HepG2 (cell line): Measurements from ENCODE around the gene ENO2. TPM values are rescaled to one million over a fixed set of nuclear protein-coding genes. Genes with fewer than 3 reads are reported as not detected.
A peak's percentile ranks its signal among the peaks of the same experiment; 100 is the strongest.

Experiments used
- BRCA1 ChIP-seq: sonication (generic); formaldehyde crosslinking; IDR thresholded peaks from 2 replicates; pipeline ENCODE4 v1.4.0; 2020; ENCODE audit warnings: missing genetic modification reagents
- CREM ChIP-seq, 2 experiments: sonication (generic) in 1 of 2; formaldehyde crosslinking in 1 of 2; IDR thresholded peaks; 2 replicates each; pipeline versions ENCODE4 v1.4.0 to v1.6.1; 2016 to 2020; ENCODE audit warnings: antibody characterized with exemption in 1 of 2, mild to moderate bottlenecking in 1 of 2, missing genetic modification reagents in 1 of 2
- DPF2 ChIP-seq: sonication (generic); formaldehyde crosslinking; IDR thresholded peaks from 2 replicates; pipeline ENCODE4 v1.4.0; 2020; ENCODE audit warnings: mild to moderate bottlenecking, low read depth, missing genetic modification reagents, borderline replicate concordance
- GPN1 ChIP-seq: sonication (generic); formaldehyde crosslinking; IDR thresholded peaks from 2 replicates; pipeline ENCODE4 v1.5.1; 2020; ENCODE audit warnings: missing genetic modification reagents, borderline replicate concordance
- HBP1 ChIP-seq: IDR thresholded peaks from 2 replicates; pipeline ENCODE4 v1.6.1; 2016; ENCODE audit warnings: low read depth, control low read depth
- MXD4 ChIP-seq: IDR thresholded peaks from 2 replicates; pipeline ENCODE4 v1.6.1; 2016; ENCODE audit warnings: mild to moderate bottlenecking, missing biosample characterization, missing genetic modification reagents
- NR1H2 ChIP-seq: sonication (generic); formaldehyde crosslinking; IDR thresholded peaks from 2 replicates; pipeline ENCODE4 v1.8.1; 2022; ENCODE audit warnings: low read depth, missing genetic modification reagents, borderline replicate concordance
- RERE ChIP-seq: IDR thresholded peaks from 2 replicates; pipeline ENCODE4 v1.6.1; 2016; ENCODE audit warnings: low read depth, missing genetic modification reagents, missing compliant biosample characterization
- TRAFD1 ChIP-seq: sonication (generic); formaldehyde crosslinking; IDR thresholded peaks from 2 replicates; pipeline ENCODE4 v1.5.1; 2020; ENCODE audit warnings: missing genetic modification reagents, mild to moderate bottlenecking, borderline replicate concordance
- ZBTB4 ChIP-seq: sonication (generic); formaldehyde crosslinking; IDR thresholded peaks from 2 replicates; pipeline ENCODE4 v1.4.0; 2020; ENCODE audit warnings: missing genetic modification reagents, mild to moderate bottlenecking, borderline replicate concordance
- ZMYM3 ChIP-seq: sonication (generic); formaldehyde crosslinking; IDR thresholded peaks from 2 replicates; pipeline ENCODE4 v1.5.1; 2020; ENCODE audit warnings: mild to moderate bottlenecking, missing genetic modification reagents
- ZNF34 ChIP-seq: sonication (generic); formaldehyde crosslinking; IDR thresholded peaks from 2 replicates; pipeline ENCODE4 v1.4.0; 2020; ENCODE audit warnings: mild to moderate bottlenecking, missing genetic modification reagents, borderline replicate concordance
- ZNF431 ChIP-seq: sonication (generic); formaldehyde crosslinking; IDR thresholded peaks from 2 replicates; pipeline ENCODE4 v1.9.0; 2022; ENCODE audit warnings: missing genetic modification reagents, low read depth, mild to moderate bottlenecking, borderline replicate concordance
- ZNF501 ChIP-seq: sonication (generic); formaldehyde crosslinking; IDR thresholded peaks from 2 replicates; pipeline ENCODE4 v1.5.1; 2020; ENCODE audit warnings: mild to moderate bottlenecking, moderate library complexity, missing genetic modification reagents
- ZNF713 ChIP-seq: sonication (generic); formaldehyde crosslinking; IDR thresholded peaks from 2 replicates; pipeline ENCODE4 v1.4.0; 2020; ENCODE audit warnings: mild to moderate bottlenecking, missing genetic modification reagents
- polyA plus RNA-seq, 8 experiments: library from polyadenylated mRNA; depleted of rRNA in 3 of 8; stranded (reverse) in 7 of 8; unstranded in 1 of 8; fragments of >200 nt; fragmentation: Illumina TruSeq in 4 of 8; extraction: Trizol in 4 of 8; gene quantifications; 2 replicates each; pipeline versions ENCODE4 v1.2.1 to v1.2.3, GENCODE V29; 2011 to 2016; ENCODE audit warnings: low read depth in 4 of 8, missing spikeins in 1 of 8, mixed read lengths in 1 of 8; ENCODE audit not compliant: insufficient read depth in 1 of 8
- total RNA-seq, 5 experiments: library from RNA; depleted of rRNA; stranded (reverse); fragments of >200 nt; fragmentation: Illumina TruSeq; extraction: Trizol; gene quantifications; 2 replicates each; pipeline ENCODE4 v1.2.3, GENCODE V29; 2016; ENCODE audit warnings: low read depth in 1 of 5

ENO2 gene
- total and polyA plus RNA-seq, 2 of the 13 experiments (the other 11 are each of a cell fraction or from before 2014, with no cell fraction given), result 19.3 to 136 TPM

- TF ChIP-seq ZMYM3 (CRISPR knock-in tag) (peak; percentile 51; the same call in 1 of the 2 replicates), ZNF713 (CRISPR knock-in tag) (no peak), ZBTB4 (CRISPR knock-in tag) (peak; percentile 92), TRAFD1 (CRISPR knock-in tag) (no peak; the same call in 1 of the 2 replicates), ZNF34 (CRISPR knock-in tag) (no peak), CREM (IDR thresholded peaks at IDR 0.05) (peak; percentile 94), CREM (CRISPR knock-in tag; IDR thresholded peaks at IDR 0.05) (no peak), RERE (CRISPR knock-in tag) (peak; percentile 35; the same call in 1 of the 2 replicates), GPN1 (CRISPR knock-in tag) (no peak), NR1H2 (peak; percentile 82), BRCA1 (CRISPR knock-in tag) (no peak), ZNF431 (CRISPR knock-in tag) (no peak), ZNF501 (peak; percentile 75; the same call in 1 of the 2 replicates), DPF2 (CRISPR knock-in tag) (no peak), HBP1 (CRISPR knock-in tag) (0 out of 2 replicates have a peak, but pooled peaks have one; percentile 59), MXD4 (CRISPR knock-in tag) (peak; percentile 85)
These were observed 23.3 kb downstream of the ENO2 start (continued) for GRCh38 chr12:6937481-6938352.
